Right renal pelvis (tissue), 4 donors: Measurements from ENCODE around the gene IL17RB. TPM values are rescaled to one million over a fixed set of nuclear protein-coding genes. Genes with fewer than 3 reads are reported as not detected.

Experiments used
- DNase-seq, 4 donors: peaks; one replicate each; pipeline ENCODE4 v3.0.0-alpha.2; 2013; ENCODE audit warnings: low read depth in 4 of 4, low spot score in 3 of 4, missing footprints in 1 of 4
- polyA plus RNA-seq, 4 donors: library from polyadenylated mRNA; unstranded; fragments of 120-200 nt; gene quantifications; one replicate each; pipeline ENCODE4 v1.2.1, GENCODE V29; 2013; ENCODE audit not compliant: insufficient read length in 4 of 4

IL17RB gene
- polyA plus RNA-seq, 4 donors: 13.4 to 18.4 (median 14.4) TPM

DNA sequence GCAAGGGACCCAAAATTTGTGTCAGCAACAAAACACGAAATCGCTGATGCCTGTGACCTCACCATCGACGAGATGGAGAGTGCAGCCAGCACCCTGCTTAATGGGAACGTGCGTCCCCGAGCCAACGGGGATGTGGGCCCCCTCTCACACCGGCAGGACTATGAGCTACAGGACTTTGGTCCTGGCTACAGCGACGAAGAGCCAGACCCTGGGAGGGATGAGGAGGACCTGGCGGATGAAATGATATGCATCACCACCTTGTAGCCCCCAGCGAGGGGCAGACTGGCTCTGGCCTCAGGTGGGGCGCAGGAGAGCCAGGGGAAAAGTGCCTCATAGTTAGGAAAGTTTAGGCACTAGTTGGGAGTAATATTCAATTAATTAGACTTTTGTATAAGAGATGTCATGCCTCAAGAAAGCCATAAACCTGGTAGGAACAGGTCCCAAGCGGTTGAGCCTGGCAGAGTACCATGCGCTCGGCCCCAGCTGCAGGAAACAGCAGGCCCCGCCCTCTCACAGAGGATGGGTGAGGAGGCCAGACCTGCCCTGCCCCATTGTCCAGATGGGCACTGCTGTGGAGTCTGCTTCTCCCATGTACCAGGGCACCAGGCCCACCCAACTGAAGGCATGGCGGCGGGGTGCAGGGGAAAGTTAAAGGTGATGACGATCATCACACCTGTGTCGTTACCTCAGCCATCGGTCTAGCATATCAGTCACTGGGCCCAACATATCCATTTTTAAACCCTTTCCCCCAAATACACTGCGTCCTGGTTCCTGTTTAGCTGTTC lies 35.0 kb upstream of the IL17RB start:
- no peak for DNase-seq

DNA sequence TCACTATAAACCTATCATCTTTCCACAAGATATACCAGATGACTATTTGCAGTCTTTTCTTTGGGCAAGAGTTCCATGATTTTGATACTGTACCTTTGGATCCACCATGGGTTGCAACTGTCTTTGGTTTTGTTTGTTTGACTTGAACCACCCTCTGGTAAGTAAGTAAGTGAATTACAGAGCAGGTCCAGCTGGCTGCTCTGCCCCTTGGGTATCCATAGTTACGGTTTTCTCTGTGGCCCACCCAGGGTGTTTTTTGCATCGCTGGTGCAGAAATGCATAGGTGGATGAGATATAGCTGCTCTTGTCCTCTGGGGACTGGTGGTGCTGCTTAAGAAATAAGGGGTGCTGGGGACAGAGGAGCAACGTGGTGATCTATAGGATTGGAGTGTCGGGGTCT lies 33.9 kb upstream of the IL17RB start:
- no peak for DNase-seq

DNA sequence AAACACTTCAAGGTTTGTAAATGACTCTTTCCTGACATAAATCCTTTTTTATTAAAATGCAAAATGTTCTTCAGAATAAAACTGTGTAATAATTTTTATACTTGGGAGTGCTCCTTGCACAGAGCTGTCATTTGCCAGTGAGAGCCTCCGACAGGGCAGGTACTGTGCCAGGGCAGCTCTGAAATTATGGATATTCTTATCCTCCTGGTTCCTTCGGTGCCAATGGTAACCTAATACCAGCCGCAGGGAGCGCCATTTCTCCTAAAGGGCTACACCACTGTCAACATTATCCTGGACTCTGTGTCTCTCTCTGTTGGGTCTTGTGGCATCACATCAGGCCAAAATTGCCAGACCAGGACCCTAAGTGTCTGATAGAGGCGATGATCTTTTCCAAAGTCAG lies 33.1 kb upstream of the IL17RB start:
- no peak for DNase-seq

DNA sequence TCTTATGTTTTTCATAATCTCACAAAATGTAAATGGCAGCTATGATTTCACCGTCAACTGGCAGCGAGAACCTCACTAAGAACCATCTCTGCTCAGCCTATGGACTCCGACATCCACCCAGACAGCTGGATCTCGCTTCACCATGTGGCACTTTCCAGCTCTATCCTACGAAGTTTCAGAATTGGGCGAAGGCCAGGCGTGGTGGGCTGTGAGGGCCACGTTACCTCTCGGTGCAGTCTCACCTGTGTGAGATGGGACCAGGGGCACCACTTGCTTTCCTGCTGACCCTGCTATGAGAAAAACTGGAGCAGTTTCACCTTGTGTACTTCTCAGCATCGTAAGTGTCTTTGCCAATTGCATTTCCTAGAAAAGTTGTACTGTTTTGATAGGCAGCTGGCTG lies 32.5 kb upstream of the IL17RB start:
- DNase-seq: no peak

DNA sequence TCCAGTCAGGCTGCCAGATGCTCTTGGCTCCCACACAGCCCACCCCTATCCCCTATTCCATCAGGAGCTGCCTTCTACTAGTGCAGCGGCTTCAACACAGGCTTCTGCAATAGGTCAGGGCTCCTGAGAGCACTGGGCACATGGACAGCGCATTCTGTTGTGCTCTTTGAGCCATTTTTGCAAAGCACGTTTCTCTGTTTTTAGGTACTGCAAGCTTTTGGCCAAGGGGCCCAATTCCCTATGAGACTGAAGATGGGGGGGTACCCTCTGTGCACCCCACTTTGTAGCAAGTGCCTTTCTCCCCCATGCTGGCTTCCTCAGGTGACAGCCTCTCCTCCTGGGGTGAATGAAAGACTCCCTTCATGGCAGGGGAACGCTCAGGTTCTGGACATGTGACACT lies 31.3 kb upstream of the IL17RB start:
- DNase-seq: no peak

DNA sequence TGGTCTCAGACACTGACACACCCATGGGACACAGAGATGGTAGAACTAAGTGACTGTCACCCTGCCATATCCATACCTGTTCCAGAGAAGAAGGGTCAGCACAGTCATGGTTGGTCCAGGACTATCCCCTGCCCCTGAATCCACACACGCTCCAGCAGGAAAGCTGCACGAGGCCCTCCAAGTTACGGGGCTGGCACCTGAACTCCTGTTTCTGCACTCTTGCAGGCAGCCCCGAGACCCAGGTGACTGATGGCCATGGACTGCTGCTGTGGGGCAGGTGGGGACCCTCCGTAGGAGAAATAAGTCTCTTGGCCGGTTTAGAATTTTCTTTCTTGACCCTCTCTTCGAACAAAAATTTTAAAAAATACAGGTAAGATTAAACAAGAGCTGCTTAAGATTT lies 30.7 kb upstream of the IL17RB start:
- DNase-seq: no peak

DNA sequence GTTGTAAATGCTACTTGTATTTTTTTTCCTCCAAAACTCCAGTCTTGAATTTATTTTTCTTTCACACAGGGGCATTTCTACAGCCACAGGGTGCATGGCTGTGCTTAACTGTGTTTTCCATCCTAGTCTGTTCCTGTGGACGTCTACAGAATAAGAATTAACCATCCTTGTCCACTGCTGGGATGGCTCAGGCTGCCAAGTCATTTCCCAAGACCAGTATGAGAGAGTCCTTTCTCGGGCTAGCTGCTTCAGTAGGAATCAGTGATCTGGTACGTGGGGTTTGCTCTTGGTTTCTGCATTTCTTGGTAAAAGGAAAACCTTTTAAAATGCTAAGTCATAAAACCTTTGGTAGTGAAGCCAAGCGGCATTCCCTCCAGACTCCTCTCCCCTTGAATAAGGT lies 29.9 kb upstream of the IL17RB start:
- DNase-seq: no peak

DNA sequence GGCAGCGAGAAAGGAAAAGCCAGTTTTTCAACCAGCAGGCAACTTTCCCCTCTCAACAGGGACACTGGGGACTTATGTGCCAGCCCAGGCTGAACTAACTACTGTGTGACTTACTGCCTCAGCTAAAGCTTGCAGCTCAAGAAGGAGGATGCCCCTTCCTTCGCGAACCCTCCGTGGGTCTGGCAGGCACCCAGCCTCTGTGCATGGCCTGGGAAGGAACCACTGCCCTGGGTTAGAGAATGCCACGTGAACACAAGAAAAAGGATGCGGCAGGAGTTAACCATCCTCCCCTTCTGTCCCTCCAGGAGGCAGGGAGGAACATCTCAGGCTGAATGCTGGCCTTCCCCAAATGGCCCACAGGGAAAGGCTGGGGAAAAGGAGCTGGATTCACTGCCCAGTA lies 29.2 kb upstream of the IL17RB start:
- no peak for DNase-seq

DNA sequence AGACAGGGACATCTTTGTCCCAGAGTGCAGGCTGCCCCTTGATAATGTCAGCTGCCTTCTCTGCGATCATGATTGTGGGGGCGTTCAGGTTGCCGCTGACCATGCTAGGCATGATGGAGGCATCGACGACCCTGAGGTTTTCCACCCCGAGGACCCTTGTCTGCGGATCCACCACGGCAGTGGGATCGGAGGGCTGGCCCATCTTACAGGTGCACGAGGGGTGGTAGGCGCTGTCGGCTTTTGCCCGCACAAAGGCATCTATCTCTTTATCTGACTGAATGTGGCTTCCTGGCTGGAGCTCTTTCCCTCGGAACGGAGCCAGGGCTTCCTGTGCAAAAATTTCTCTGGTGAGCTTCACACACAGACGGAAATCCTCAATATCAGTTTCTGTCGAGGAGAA lies 28.6 kb upstream of the IL17RB start:
- DNase-seq: no peak

DNA sequence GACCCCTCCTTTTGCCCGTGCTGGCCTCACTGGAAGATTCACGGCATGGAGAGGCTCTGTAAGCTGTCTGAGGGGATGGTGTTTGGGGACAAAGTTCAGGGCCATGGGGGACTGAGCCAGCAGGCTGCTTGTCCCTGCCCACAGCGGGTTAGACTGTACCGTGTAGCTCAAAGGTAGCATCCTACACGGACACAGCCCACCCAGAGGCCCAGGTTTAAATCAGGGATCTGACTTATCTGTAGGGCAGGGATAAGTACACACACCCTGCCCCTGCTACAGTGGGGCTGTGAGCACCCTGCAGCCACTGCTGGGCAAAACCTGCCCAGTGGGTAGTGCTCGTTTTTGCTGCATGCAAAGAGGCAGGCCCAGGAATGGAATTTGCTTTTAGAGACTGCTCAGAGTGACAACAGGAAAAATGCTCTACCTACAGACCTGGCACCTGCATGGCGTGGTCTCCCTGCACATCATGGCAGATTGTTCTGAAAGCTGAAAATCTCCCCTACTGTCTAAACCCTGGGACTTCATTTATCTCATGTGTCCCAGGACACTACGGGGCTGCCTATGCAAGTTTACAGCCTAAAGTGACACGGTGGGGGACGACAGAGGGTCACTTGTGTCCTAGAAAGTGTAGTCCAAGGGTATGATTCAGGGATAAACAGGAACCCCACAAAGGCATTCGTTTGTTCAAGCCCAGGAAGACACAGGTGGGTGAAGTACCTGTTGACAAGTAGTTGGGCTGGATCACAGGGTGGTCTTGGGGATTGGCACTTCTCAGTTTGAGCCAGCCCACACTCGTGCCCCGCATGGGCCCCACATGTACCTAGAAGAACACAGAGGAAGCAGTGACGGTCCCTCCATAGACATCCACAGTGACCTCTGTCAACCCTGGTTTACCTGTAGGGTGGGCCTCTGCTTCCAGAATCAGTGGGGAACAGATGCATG lies 27.9 kb upstream of the IL17RB start:
- DNase-seq: no peak

DNA sequence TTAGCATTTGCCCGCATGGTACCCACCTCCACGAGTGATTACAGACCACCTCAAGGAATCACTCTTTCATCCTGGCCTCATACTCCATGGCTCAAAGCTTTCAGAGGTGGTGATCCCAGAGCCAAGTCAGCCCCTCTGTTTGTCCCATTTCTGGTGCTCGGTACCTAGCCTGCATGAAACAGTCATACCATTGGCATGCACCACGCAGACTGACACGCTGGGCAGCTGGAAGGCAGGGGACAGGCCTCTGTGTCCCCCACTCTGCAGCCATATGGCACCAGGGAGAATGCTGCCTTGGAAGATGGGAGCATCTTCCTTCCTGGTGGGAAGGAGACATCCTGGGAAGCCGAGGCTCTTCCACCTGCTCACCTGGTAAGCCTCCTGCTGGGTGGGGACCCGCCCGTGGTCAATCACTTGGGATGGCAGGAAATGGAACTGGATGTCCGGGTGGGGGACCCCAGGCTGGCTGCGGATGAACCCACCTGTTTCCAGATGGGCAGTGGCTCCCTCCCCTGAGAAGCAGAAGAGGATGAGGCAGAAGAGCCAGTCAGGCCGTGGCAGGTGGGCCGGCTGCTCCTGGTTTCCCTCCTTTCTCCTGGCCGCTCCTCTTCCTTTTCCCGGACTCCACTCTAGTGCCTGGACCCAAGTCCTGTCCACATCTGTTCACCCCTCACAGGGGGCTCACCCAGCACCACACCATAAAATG lies 27.1 kb upstream of the IL17RB start:
- no peak for DNase-seq

DNA sequence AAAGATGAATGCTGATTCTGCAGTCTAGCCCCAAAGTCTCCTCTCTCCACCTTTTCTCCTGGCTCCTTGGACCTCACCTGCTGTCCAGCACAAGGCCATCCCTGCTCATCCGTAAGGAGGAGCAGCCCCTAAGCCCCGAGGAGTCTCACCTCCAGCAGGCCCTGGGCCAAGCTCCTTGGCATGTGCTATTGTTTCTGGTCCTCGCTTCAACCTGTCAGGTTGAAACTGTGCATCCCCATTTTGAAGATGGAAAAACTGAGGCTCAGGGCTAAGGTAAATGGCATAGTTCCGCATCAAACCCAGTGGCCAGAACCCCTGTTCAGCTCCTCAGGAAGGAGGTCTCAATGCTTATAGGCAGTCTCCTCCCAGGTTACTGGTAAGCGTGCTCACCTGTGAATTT lies 26.3 kb upstream of the IL17RB start:
- no peak for DNase-seq

DNA sequence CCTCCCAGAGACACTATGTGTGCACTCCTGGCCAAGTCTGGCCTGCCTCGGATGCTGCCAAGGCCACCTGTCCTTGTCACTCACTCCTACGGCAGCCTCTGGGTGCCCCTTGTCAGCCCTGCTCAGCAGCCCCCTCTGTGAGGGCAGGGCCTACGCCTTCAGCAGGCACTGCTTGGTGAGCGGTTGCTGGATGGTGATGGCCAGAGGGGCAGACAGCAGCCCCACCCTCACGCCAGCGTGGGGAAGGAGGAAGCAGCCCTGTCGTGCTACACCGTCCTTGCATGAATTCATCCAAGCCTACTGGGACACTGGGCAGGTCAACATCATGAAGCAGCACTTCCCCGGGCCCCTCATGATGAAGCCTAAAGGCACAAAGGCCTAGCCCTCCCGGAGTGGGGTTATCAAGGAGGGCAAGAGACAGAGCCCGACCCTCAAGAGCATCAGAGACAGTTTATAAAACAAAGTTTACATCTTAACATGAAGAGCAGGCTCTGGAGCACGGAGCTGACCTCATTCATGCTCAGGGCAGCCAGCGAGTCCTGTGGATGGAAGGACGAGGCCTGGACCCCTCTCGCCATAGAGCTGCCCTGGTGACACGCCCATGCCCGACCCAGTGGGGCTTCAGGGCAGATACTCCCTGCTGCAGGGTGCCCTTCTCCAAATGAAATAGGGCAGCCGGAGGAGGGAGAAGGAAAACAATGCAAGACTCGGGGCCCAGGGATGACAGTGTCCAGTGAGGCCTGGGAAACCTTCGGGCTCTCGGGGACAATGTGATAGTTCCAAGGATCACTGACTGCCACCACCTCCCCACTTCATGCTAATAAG lies 25.4 kb upstream of the IL17RB start:
- no peak for DNase-seq

DNA sequence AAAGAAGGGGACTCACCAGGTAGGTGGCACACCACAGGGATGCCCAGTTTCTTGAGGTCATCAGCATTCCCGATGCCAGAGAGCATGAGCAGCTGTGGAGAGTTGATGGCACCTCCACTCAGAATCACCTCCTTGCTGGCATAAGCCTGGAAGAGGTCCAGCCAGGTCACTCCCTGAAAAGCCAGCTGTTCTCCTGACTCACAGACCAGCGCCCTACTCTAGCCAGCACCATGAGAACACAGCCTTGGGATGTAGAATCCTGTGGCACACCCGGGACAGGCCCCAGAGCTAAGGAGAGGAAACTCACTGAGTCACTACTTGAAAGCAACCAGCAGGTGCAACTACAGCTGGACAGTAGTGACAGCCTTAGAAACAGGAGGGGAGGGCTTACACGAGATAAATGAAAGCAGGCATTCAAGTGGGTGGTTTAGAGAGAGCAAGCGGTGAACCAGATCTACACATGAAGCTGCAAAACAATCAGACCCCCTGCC lies 24.7 kb upstream of the IL17RB start:
- no peak for DNase-seq

DNA sequence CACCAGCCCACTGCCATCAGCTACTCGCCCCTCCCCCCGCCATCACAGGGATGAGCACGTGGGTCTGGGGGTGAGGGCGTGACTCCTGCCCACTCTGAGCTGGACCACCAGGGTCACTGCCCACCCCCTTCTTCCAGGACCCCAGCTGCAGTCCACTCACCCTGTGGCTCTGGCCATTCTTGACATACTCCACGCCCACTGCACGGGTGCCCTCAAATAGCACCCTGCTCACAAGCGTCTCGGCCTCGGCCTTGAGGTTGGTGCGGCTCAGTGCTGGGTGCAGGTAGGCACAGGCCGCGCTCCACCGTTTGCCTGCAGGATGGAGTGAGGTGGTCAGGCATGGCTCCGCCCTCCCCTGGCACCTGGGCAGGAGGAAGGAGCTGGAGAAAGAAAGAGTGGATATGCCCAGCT lies 24.0 kb upstream of the IL17RB start:
- DNase-seq: no peak

DNA sequence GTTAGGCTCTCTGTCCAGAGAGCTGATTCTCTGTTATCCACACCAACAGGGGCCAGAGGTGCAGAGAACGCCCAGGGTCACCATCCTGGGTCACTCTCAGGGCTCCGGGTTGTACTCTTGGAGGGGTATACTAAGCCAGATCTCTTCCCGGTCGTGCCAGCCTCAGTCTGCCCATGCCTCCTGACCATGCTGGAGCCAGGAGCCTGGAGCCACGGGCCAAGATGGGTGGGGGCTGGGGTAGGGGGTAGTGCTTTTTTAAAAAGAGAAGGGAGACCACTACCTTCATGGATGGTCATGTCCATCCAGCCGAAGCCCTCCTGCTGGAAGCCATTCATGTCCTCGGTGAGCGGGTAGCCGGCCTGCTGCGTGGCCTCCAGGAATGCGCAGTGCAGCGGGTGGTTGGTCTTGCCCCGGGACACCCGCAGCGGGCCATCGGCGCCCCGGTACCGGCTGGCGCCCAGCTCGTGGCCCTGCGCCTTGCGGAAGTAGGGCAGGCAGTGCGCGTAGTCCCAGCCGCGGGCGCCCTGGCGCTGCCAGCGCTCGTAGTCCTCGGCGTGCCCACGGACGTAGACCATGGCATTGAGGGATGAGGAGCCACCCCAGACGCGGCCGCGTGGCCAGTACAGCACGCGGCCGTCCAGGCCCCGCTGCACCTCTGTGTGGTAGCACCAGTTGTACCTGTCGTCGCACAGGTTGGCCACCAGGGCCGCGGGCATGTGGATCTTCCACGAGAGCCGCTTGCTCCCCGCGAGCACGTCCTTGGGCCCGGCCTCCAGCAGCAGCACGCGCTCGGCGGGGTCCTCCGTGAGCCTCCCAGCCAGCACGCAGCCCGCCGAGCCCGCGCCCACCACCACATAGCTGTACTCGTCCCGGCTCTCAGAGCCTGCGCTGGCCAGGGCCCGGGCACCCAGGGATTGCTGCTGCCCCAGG lies 23.1 kb upstream of the IL17RB start:
- DNase-seq: no peak

DNA sequence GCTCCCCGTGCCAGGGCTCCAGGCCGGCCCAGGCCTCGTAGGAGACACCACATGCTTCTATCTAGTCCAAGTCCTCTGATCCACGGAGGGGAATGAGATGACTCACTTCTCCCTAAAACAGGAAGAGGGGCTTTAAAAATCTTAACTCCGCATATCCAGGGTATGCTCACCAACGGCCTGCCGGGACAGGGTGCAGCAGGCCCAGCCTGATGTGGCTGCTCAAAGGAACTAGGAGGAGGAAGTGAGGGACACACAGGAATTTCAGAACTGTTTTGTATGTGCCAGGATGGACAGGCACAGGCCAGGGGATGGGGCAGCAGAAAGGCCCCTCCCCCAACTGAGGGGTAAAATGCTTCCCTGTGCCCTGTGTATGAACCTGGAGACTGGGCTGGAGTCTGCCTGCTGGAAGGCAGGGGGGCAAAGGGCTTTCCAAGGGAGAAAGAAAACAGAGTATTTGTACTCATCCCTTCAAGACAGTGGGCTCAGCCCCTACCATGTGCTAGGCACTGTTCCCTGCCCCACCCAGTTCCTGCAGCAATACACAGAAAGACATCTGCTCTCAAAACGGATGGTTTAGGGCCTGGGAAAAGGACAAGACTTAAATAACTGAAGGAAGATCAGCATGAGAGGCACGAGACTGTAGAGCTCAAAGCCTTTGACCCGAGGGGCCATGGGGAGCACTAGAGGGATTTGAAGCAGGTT lies 22.3 kb upstream of the IL17RB start:
- DNase-seq: no peak

DNA sequence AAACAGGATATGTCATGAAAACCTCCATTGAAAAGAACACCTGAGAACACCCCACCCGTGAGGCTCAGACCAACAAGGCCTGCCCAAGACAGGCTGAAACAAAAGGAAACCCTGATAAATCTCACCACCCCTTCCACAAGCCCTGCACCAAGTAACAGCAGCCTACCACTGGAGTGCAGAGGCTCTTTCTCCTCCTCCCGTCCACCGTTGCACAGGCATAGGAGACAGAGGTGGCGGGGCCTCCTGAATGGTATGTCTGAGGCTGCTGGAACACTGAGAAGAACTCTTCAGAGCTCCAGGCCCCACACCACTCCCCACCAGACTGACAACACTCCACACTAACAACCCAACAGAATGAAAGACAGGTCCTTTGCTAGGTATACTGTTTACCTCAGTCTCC lies 21.6 kb upstream of the IL17RB start:
- no peak for DNase-seq

DNA sequence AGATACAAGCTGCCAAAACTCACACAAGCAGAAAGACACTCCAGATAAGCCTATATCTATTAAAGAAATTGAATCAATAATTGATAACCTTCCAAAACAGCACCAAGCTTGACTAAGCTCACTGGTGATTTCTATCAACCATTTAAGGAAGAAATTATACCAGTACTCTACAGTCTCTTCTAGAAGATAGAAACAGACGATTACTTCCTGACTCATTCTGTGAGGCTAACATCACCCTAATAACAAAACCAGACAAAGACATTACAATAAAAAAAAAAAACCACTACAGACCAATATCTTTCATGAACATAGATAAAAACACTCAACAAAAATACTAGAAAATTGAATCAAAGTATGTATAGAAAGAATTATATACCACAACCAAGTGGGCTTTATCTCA lies 20.3 kb upstream of the IL17RB start:
- no peak for DNase-seq
